ENCODE measurements around the gene POLR2A.
"Not testable (repeated sequence)": the region's sequence is repeated elsewhere in the genome, so short reads cannot be mapped to it uniquely, and the experiment has no call there.

The POLR2A gene

GRCh38 chr17:7479213-7480088 lies 4.7 kb upstream of the POLR2A start, which contains the start of gene ZBTB4:
Gene ZBTB4, minus strand, starts transcription at chr17:7479631. Its CDS starts 12,830 bp downstream, at chr17:7466801.
- DNase-seq: peak; percentile 60

GRCh38 chr17:7480089-7480384 lies 4.1 kb upstream of the POLR2A start:
- DNase-seq: no peak

- DNase-seq: not testable (repeated sequence)
Observed at GRCh38 chr17:7481275-7481674, 2.9 kb upstream of the POLR2A start, which contains the start of gene SLC35G6. Gene SLC35G6, plus strand, starts transcription at chr17:7481446. Its CDS starts 71 bp downstream, at chr17:7481517.

GRCh38 chr17:7481842-7482741 lies 2.1 kb upstream of the POLR2A start:
- not testable (repeated sequence) for DNase-seq

GRCh38 chr17:7482742-7483088 lies 1.5 kb upstream of the POLR2A start:
- DNase-seq: not testable (repeated sequence)

GRCh38 chr17:7483255-7484066 lies 705 bp upstream of the POLR2A start:
- peak; percentile 73 for DNase-seq

GRCh38 chr17:7484919-7485377 lies 782 bp downstream of the POLR2A start:
- DNase-seq: no peak

- DNase-seq: no peak
Observed at GRCh38 chr17:7486181-7486580, 2.0 kb downstream of the POLR2A start.

GRCh38 chr17:7490144-7490543 lies 6.0 kb downstream of the POLR2A start:
- no peak for DNase-seq

- DNase-seq: no peak
Observed at GRCh38 chr17:7491583-7491982, 7.4 kb downstream of the POLR2A start.

GRCh38 chr17:7493941-7494340 lies 9.8 kb downstream of the POLR2A start:
- DNase-seq: no peak

GRCh38 chr17:7495906-7496434 lies 11.8 kb downstream of the POLR2A start:
- DNase-seq: no peak

- no peak for DNase-seq
Observed at GRCh38 chr17:7496470-7497183, 12.5 kb downstream of the POLR2A start.

- no peak for DNase-seq
Observed at GRCh38 chr17:7497228-7497627, 13.1 kb downstream of the POLR2A start.

- no peak for DNase-seq
Observed at GRCh38 chr17:7497636-7498035, 13.5 kb downstream of the POLR2A start.

GRCh38 chr17:7499161-7499560 lies 15.0 kb downstream of the POLR2A start:
- no peak for DNase-seq

GRCh38 chr17:7501729-7502128 lies 17.6 kb downstream of the POLR2A start:
- DNase-seq: no peak

GRCh38 chr17:7502171-7502847 lies 18.1 kb downstream of the POLR2A start:
- DNase-seq: no peak

- no peak for DNase-seq
Observed at GRCh38 chr17:7502987-7503386, 18.8 kb downstream of the POLR2A start.

GRCh38 chr17:7503521-7503920 lies 19.4 kb downstream of the POLR2A start:
- no peak for DNase-seq

GRCh38 chr17:7508145-7508544 lies 24.0 kb downstream of the POLR2A start:
- no peak for DNase-seq
